Myocyte (in vitro differentiated cells): ENCODE results near the gene ZNF92. TPM values are rescaled to one million over a fixed set of nuclear protein-coding genes. Genes with fewer than 3 reads are reported as not detected.
"Not testable (repeated sequence)": the region's sequence is repeated elsewhere in the genome, so short reads cannot be mapped to it uniquely, and the experiment has no call there.

ENCODE experiments used
- DNase-seq: peaks from one replicate; pipeline ENCODE4 v3.0.0-alpha.2; 2012; ENCODE audit warnings: low read depth
- polyA plus RNA-seq: library from polyadenylated mRNA; unstranded; fragments of >200 nt; gene quantifications from one replicate; pipeline ENCODE4 v1.2.1, GENCODE V29; 2012; ENCODE audit warnings: missing spikeins
- total RNA-seq: library from RNA; depleted of rRNA; stranded (reverse); fragments of >200 nt; gene quantifications from 2 replicates; pipeline ENCODE4 v1.2.3, GENCODE V29; 2014

The ZNF92 gene
- total RNA-seq = 11.1 and 14.2 TPM in 2 replicates
- polyA plus RNA-seq = 2.2 TPM

- peak; percentile 100 for DNase-seq
These were observed at the start of gene ZNF92 for GRCh38 chr7:65373608-65374351. ZNF92 (plus strand) TSS chr7:65373855; CDS start chr7:65373998, 143 bp downstream.

- no peak for DNase-seq
These were observed 47.7 kb upstream of the ZNF92 start for GRCh38 chr7:65325793-65326432.

- no peak for DNase-seq
These were observed 35.3 kb upstream of the ZNF92 start for GRCh38 chr7:65338346-65338745.

GRCh38 chr7:65339257-65339656 lies 34.4 kb upstream of the ZNF92 start:
- DNase-seq = no peak

- no peak for DNase-seq
These were observed 30.7 kb upstream of the ZNF92 start for GRCh38 chr7:65342723-65343629.

GRCh38 chr7:65344541-65344940 lies 29.1 kb upstream of the ZNF92 start:
- DNase-seq = not testable (repeated sequence)

- no peak for DNase-seq
These were observed 19.4 kb upstream of the ZNF92 start for GRCh38 chr7:65354263-65354662.

GRCh38 chr7:65369843-65370242 lies 3.8 kb upstream of the ZNF92 start:
- no peak for DNase-seq

- peak; percentile 71 for DNase-seq
These were observed 2.2 kb upstream of the ZNF92 start for GRCh38 chr7:65371468-65371867.

- DNase-seq = peak; percentile 52
These were observed 5.7 kb downstream of the ZNF92 start for GRCh38 chr7:65379318-65379717.

GRCh38 chr7:65381742-65382141 lies 8.1 kb downstream of the ZNF92 start:
- DNase-seq = no peak

GRCh38 chr7:65382452-65382851 lies 8.8 kb downstream of the ZNF92 start:
- no peak for DNase-seq

GRCh38 chr7:65387891-65388290 lies 14.2 kb downstream of the ZNF92 start:
- no peak for DNase-seq

- peak; percentile 17 for DNase-seq
These were observed 16.9 kb downstream of the ZNF92 start for GRCh38 chr7:65390588-65390987.

- DNase-seq = no peak
These were observed 24.1 kb downstream of the ZNF92 start for GRCh38 chr7:65397730-65398142.

GRCh38 chr7:65398671-65399070 lies 25.0 kb downstream of the ZNF92 start:
- DNase-seq = not testable (repeated sequence)

GRCh38 chr7:65399101-65399500 lies 25.4 kb downstream of the ZNF92 start:
- not testable (repeated sequence) for DNase-seq

GRCh38 chr7:65404020-65404419 lies 30.4 kb downstream of the ZNF92 start:
- peak; percentile 17 for DNase-seq

GRCh38 chr7:65406706-65407105 lies 33.1 kb downstream of the ZNF92 start:
- DNase-seq = not testable (repeated sequence)

GRCh38 chr7:65409363-65409762 lies 35.7 kb downstream of the ZNF92 start:
- DNase-seq = no peak

GRCh38 chr7:65411249-65411648 lies 37.6 kb downstream of the ZNF92 start:
- DNase-seq = no peak

GRCh38 chr7:65422670-65423069 lies 49.0 kb downstream of the ZNF92 start:
- no peak for DNase-seq
